ENCODE data around the gene TFPI. TPM values are rescaled to one million over a fixed set of nuclear protein-coding genes. Genes with fewer than 3 reads are reported as not detected.

Gene TFPI
- total and polyA plus RNA-seq, 2 donors (not counting 3 experiments of a cell fraction or from before 2014, with no cell fraction given): 177 to 286 TPM

DNA sequence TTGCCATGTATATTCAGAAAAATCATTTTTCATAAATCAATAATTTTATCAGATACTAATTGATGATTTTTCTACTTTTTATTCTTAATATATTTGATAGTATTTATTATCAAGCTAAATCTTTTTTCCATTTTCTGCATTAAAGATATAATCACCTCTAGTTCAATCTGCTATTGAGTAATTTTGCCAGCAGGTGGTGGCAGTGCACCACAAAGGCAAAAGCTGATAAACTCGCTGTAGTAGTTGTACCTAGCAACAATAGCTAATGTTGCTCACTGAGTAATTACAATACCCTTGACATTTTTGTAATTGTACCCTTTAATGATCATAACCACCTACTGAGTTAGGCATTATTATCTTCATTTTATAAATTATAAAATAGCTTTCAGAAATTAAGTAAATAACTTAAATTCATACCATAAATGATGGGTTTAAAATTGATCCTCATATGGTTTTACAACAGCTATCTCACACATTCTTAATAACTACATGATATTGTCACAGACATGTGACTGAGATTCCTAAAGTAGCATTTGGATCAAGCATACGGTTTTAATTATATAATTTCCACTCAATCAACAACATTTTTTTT lies 54.2 kb downstream of the TFPI start:
- TF ChIP-seq, protein P1, sequence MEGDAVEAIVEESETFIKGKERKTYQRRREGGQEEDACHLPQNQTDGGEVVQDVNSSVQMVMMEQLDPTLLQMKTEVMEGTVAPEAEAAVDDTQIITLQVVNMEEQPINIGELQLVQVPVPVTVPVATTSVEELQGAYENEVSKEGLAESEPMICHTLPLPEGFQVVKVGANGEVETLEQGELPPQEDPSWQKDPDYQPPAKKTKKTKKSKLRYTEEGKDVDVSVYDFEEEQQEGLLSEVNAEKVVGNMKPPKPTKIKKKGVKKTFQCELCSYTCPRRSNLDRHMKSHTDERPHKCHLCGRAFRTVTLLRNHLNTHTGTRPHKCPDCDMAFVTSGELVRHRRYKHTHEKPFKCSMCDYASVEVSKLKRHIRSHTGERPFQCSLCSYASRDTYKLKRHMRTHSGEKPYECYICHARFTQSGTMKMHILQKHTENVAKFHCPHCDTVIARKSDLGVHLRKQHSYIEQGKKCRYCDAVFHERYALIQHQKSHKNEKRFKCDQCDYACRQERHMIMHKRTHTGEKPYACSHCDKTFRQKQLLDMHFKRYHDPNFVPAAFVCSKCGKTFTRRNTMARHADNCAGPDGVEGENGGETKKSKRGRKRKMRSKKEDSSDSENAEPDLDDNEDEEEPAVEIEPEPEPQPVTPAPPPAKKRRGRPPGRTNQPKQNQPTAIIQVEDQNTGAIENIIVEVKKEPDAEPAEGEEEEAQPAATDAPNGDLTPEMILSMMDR (IDR thresholded peaks at IDR 0.05; ENCODE audit: extremely low read depth in 1 of 2, insufficient read depth in 1 of 2, low read depth in 1 of 2, low read length in 2 of 2): peak; percentile 48 to 58
- no peak for TF ChIP-seq MYC (IDR thresholded peaks at IDR 0.05; ENCODE audit: low read depth, low read length)
- TF ChIP-seq JUN (IDR thresholded peaks at IDR 0.05; ENCODE audit: borderline replicate concordance, insufficient read depth, insufficient read length, low read depth): no peak
- no peak for TF ChIP-seq EZH2 (IDR thresholded peaks at IDR 0.05; ENCODE audit: borderline replicate concordance, low read depth, low read length, severe bottlenecking)
- dilution Hi-C loops (cut with MboI; ENCODE audit: extremely low pct_ligation_motif_present, low sequenced_read_pairs): no loop called here
- H3K4me1 ChIP-seq (ENCODE audit: control insufficient read depth, extremely low read depth, insufficient read depth, low read length): peaks cover 50% of the 10 kb centered on the region
- no peaks in the 10 kb centered on the region for H4K20me1 ChIP-seq (replicated peaks; ENCODE audit: control insufficient read depth, extremely low read depth, insufficient read depth, low read length)
- no peaks in the 10 kb centered on the region for H3K27me3 ChIP-seq (ENCODE audit: control insufficient read depth in 2 of 2, insufficient read depth in 2 of 2, low read length in 2 of 2)
- intact Hi-C loops (cut with micrococcal nuclease): loop anchor here (1.0 to 2.0 kb wide), 6 partner anchors 54 to 1013 kb away; partner anchors contain the start of gene TFPI
- peaks cover 11% of the 10 kb centered on the region for H3K79me2 ChIP-seq (ENCODE audit: control insufficient read depth, insufficient read depth, low read length)
- no TSS peak for BruUV-seq (replicated peaks)
- no peak overlapping the region for H3K4me2 ChIP-seq (ENCODE audit: insufficient read depth, low read length)
- peak overlapping the region; percentile 19 for H3K27ac ChIP-seq (ENCODE audit: insufficient read depth, low read depth, low read length)
- H3K9me1 ChIP-seq (replicated peaks; ENCODE audit: control insufficient read depth, extremely low read depth, insufficient read depth, low read length): no peaks in the 10 kb centered on the region
- no peak overlapping the region for H3K9ac ChIP-seq (replicated peaks; ENCODE audit: extremely low read depth, insufficient read depth, low read length)
- POLR2A ChIA-PET: interaction anchor here (1.1 to 1.6 kb wide), 4 partner anchors 51 to 343 kb away, joined by 3 to 4 read pairs (median 4); no protein-coding TSS in a partner anchor
- DNase-seq (ENCODE audit: low read depth, low spot score): peak; percentile 75
- no peak overlapping the region for H3K4me3 ChIP-seq (replicated peaks in 1 of 3; ENCODE audit: insufficient read depth in 1 of 3, low read depth in 1 of 3, low read length in 3 of 3)
- FAIRE-seq: no peak
- CTCF ChIA-PET: interaction anchor here (0.5 to 8.4 kb wide), 53 partner anchors 11 to 1912 kb away, joined by 3 to 598 read pairs (median 4); partner anchors contain the start of genes GULP1 and TFPI
- peaks cover 8 to 11% of the 10 kb centered on the region in 2 experiments for H3K36me3 ChIP-seq (ENCODE audit: control insufficient read depth in 2 of 2, extremely low read depth in 1 of 2, insufficient read depth in 2 of 2, low read length in 2 of 2)
- no peak overlapping the region for H2AFZ ChIP-seq (ENCODE audit: low read depth, low read length)
- no peaks in the 10 kb centered on the region for H3K9me3 ChIP-seq (replicated peaks; ENCODE audit: control insufficient read depth, insufficient read depth, low read length)
